HCT116 (cell line): ENCODE measurements around the gene SNRNP200. TPM values are rescaled to one million over a fixed set of nuclear protein-coding genes. Genes with fewer than 3 reads are reported as not detected.
"Not testable (repeated sequence)": the region's sequence is repeated elsewhere in the genome, so short reads cannot be mapped to it uniquely, and the experiment has no call there.

ENCODE experiments used
- ATAC-seq: fragments of 200-7000 bp; cut with Tn5 transposase; 2 replicates; pipeline ENCODE4 v1.9.1; 2020; ENCODE audit warnings: mild to moderate bottlenecking, moderate library complexity
- BruUV-seq: library from RNA; stranded (reverse); fragments of 400-500 nt; replicated peaks from 2 replicates; lab custom pipeline; 2021; lab: Mats Ljungman, UMichigan
- CTCF ChIA-PET: fragments of 300-600 bp; sonication (Branson Sonifier 250); formaldehyde crosslinking; loops from one replicate; lab custom pipeline; 2021; ENCODE audit warnings: antibody characterized with exemption; lab: Charles Lee
- POLR2A ChIA-PET: fragments of 300-600, 350-600 bp; sonication (Branson Sonifier 250); formaldehyde crosslinking; loops from one replicate; lab custom pipeline; 2021; ENCODE audit warnings: antibody characterized with exemption; lab: Charles Lee
- RAD21 ChIA-PET, 2 experiments: fragments of 300-600 bp; sonication (Branson Sonifier 250); formaldehyde crosslinking; loops; one replicate each; lab custom pipeline; 2023; ENCODE audit warnings: low total read pairs in 2 of 2; ENCODE audit not compliant: uncharacterized antibody in 2 of 2, unreplicated experiment in 2 of 2, low non-redundant PET in 1 of 2; lab: Charles Lee
- DNase-seq: peaks from one replicate; pipeline ENCODE4 v3.0.0-alpha.2; 2010; ENCODE audit warnings: low read depth, low spot score
- H2AFZ ChIP-seq: fragments of 200-600 bp; shearing (Covaris generic), sonication (generic); 2 replicates; pipeline ENCODE4 v1.6.1; 2017; ENCODE audit warnings: low read depth, mixed run types, mixed read lengths, antibody characterized with exemption, low read length; ENCODE audit not compliant: poor library complexity, severe bottlenecking
- H3K27ac ChIP-seq: 2 replicates; pipeline ENCODE4 v1.5.1; 2012; ENCODE audit warnings: low read depth, low read length
- H3K27me3 ChIP-seq: fragments of 200-600 bp; sonication (generic); 2 replicates; pipeline ENCODE4 v1.6.1; 2016; ENCODE audit warnings: mixed run types, low read length, mixed read lengths; ENCODE audit not compliant: insufficient read depth
- H3K36me3 ChIP-seq, 2 experiments: fragments of 200-500 bp in 1 of 2; fragments of 200-600 bp in 1 of 2; sonication (Bioruptor generic) in 1 of 2; sonication (generic) in 1 of 2; 2 replicates each; pipeline versions ENCODE4 v1.5.1 to v1.6.1; 2014 to 2016; ENCODE audit warnings: low read length in 2 of 2, inconsistent platforms in 1 of 2, mixed read lengths in 1 of 2, mixed run types in 1 of 2; ENCODE audit not compliant: insufficient read depth in 2 of 2, control insufficient read depth in 1 of 2
- H3K4me1 ChIP-seq, 2 experiments: fragments of 200-600 bp in 1 of 2; sonication (generic) in 1 of 2; 2 replicates each; pipeline versions ENCODE4 v1.5.1 to v1.6.1; 2012 to 2017; ENCODE audit warnings: low read length in 2 of 2, inconsistent platforms in 1 of 2, mild to moderate bottlenecking in 1 of 2, mixed read lengths in 1 of 2, mixed run types in 1 of 2, moderate library complexity in 1 of 2; ENCODE audit not compliant: insufficient read depth in 2 of 2, control insufficient read depth in 1 of 2
- H3K4me2 ChIP-seq: fragments of 200-600 bp; sonication (generic); 2 replicates; pipeline ENCODE4 v1.6.1; 2017; ENCODE audit warnings: mixed run types, low read length, mixed read lengths
- H3K4me3 ChIP-seq, 2 experiments: fragments of 200-600 bp in 1 of 2; sonication (generic) in 1 of 2; replicated peaks in 1 of 2; 2 replicates each; pipeline ENCODE4 v1.5.1; 2011 to 2016; ENCODE audit warnings: low read length in 2 of 2, control low read depth in 1 of 2, low read depth in 1 of 2, mild to moderate bottlenecking in 1 of 2, mixed read lengths in 1 of 2, mixed run types in 1 of 2
- H3K79me2 ChIP-seq: fragments of 200-600 bp; sonication (generic); 2 replicates; pipeline ENCODE4 v1.6.1; 2017; ENCODE audit warnings: mild to moderate bottlenecking, mixed run types, low read length, moderate library complexity, mixed read lengths; ENCODE audit not compliant: insufficient read depth
- H3K9ac ChIP-seq: fragments of 200-600 bp; sonication (generic); 2 replicates; pipeline ENCODE4 v1.6.1; 2016; ENCODE audit warnings: low read length, mixed read lengths
- H3K9me2 ChIP-seq: fragments of 200-600 bp; sonication (generic), shearing (Covaris generic); 2 replicates; pipeline ENCODE4 v1.6.1; 2017; ENCODE audit warnings: mixed run types, mild to moderate bottlenecking, moderate library complexity; ENCODE audit not compliant: insufficient read depth
- H3K9me3 ChIP-seq, 2 experiments: fragments of 200-500 bp in 1 of 2; fragments of 200-600 bp in 1 of 2; sonication (Bioruptor generic) in 1 of 2; sonication (generic) in 1 of 2; 2 replicates each; pipeline ENCODE4 v1.6.1; 2014 to 2017; ENCODE audit warnings: low read length in 2 of 2, mixed read lengths in 2 of 2, inconsistent platforms in 1 of 2, low read depth in 1 of 2, mild to moderate bottlenecking in 1 of 2, mixed run types in 1 of 2, moderate library complexity in 1 of 2; ENCODE audit not compliant: control insufficient read depth in 1 of 2, insufficient read depth in 1 of 2
- H4K20me1 ChIP-seq: fragments of 200-600 bp; sonication (generic), shearing (Covaris generic); 2 replicates; pipeline ENCODE4 v1.6.1; 2017; ENCODE audit warnings: mixed run types, mild to moderate bottlenecking, moderate library complexity; ENCODE audit not compliant: insufficient read depth
- CTCF ChIP-seq, 3 experiments: fragments of 200-600 bp in 1 of 3; sonication (generic) in 1 of 3; IDR thresholded peaks in 2 of 3; conservative IDR thresholded peaks in 1 of 3; 2 replicates each; pipeline ENCODE4 v1.5.1; 2012 to 2017; ENCODE audit warnings: low read depth in 2 of 3, low read length in 2 of 3, antibody characterized with exemption in 1 of 3, borderline replicate concordance in 1 of 3, control low read depth in 1 of 3, mild to moderate bottlenecking in 1 of 3, mixed read lengths in 1 of 3, mixed run types in 1 of 3, moderate library complexity in 1 of 3; ENCODE audit not compliant: insufficient read depth in 1 of 3
- EGR1 ChIP-seq: IDR thresholded peaks from 2 replicates; pipeline ENCODE4 v1.6.1; 2012; ENCODE audit warnings: low read depth
- ELF1 ChIP-seq: IDR thresholded peaks from 2 replicates; pipeline ENCODE4 v1.6.1; 2012; ENCODE audit warnings: low read depth, borderline replicate concordance
- FOSL1 ChIP-seq: IDR thresholded peaks from 2 replicates; pipeline ENCODE4 v1.6.1; 2012; ENCODE audit warnings: low read depth
- JUND ChIP-seq: IDR thresholded peaks from 2 replicates; pipeline ENCODE4 v1.6.1; 2012
- RAD21 ChIP-seq: IDR thresholded peaks from 2 replicates; pipeline ENCODE4 v1.6.1; 2012; ENCODE audit warnings: low read depth, mild to moderate bottlenecking
- SIN3A ChIP-seq: IDR thresholded peaks from 2 replicates; pipeline ENCODE4 v1.6.1; 2012; ENCODE audit warnings: low read depth
- SP1 ChIP-seq: IDR thresholded peaks from 2 replicates; pipeline ENCODE4 v1.6.1; 2012; ENCODE audit warnings: low read depth
- SRF ChIP-seq: IDR thresholded peaks from 2 replicates; pipeline ENCODE4 v1.6.1; 2012; ENCODE audit warnings: low read depth
- YY1 ChIP-seq: IDR thresholded peaks from 2 replicates; pipeline ENCODE4 v1.6.1; 2011; ENCODE audit warnings: low read length, low read depth, moderate library complexity, mild to moderate bottlenecking; ENCODE audit not compliant: insufficient replicate concordance; ENCODE audit errors: extremely low read depth
- ZNF274 ChIP-seq: fragments of 200-500 bp; sonication (Bioruptor generic); IDR thresholded peaks from 2 replicates; pipeline ENCODE4 v1.6.1; 2014; ENCODE audit warnings: mild to moderate bottlenecking, low read depth, low read length, inconsistent platforms
- intact Hi-C: fragments of 100-400 bp; cut with micrococcal nuclease; formaldehyde crosslinking; loops from 2 replicates; pipeline ENCODE4 v1.10.0; 2022
- total RNA-seq: library from RNA; stranded (reverse); gene quantifications from one replicate; pipeline ENCODE4 v1.2.1, GENCODE V29; 2021; ENCODE audit not compliant: unreplicated experiment
- TF ChIP-seq, protein P1 (sequence below): IDR thresholded peaks from 2 replicates; pipeline ENCODE4 v1.6.1; 2012
- TF ChIP-seq, protein P2 (sequence below): IDR thresholded peaks from 2 replicates; pipeline ENCODE4 v1.6.1; 2012; ENCODE audit warnings: low read depth

Gene SNRNP200
- total RNA-seq, 1 experiment from 2014 or later, result 202 TPM

DNA sequence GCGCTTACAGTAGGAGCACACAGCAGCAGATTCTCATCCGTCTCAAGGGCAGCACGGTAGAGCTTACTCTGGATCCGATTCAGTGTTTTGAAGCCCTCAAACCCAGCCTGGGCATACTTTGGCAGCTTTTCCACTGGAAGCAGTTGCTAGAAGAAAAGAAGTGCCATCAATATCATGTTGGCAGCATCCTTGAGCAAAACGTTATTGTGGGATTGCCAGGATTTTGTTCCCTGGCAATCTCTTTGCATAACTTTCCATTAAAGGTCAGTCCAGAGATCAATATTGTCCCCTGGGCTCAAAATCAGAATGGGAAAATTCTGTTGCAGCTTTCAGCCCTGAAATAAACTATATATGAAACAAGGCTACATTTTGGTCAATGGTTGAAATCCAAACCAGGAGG is 8.4 kb downstream of the SNRNP200 start:
- Histone ChIP-seq H2AFZ (no peak overlapping the region), H3K4me3 (no peak overlapping the region), H3K79me2 (peaks cover 41% of the 10 kb centered on the region), H3K9ac (no peak overlapping the region), H3K4me1 (no peaks in the 10 kb centered on the region), H3K4me2 (no peak overlapping the region), H3K36me3 (peaks cover 84 to 86% of the 10 kb centered on the region in 2 experiments), H3K9me3 (no peaks in the 10 kb centered on the region), H3K27me3 (no peaks in the 10 kb centered on the region), H4K20me1 (no peaks in the 10 kb centered on the region), H3K27ac (no peak overlapping the region), H3K9me2 (no peaks in the 10 kb centered on the region)
- TF ChIP-seq, protein P1, sequence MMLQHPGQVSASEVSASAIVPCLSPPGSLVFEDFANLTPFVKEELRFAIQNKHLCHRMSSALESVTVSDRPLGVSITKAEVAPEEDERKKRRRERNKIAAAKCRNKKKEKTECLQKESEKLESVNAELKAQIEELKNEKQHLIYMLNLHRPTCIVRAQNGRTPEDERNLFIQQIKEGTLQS, result no peak
- TF ChIP-seq SP1 (no peak), RAD21 (no peak), SRF (no peak), CTCF (IDR thresholded peaks at IDR 0.05 in 2 of 3, conservative IDR thresholded peaks at IDR 0.05 in 1 of 3; ENCODE audit: borderline replicate concordance in 1 of 3, insufficient read depth in 1 of 3, low read depth in 2 of 3, low read length in 2 of 3) (no peak), JUND (no peak), FOSL1 (no peak), EGR1 (no peak), YY1 (no peak), ELF1 (no peak), SIN3A (no peak), ZNF274 (no peak)
- TF ChIP-seq, protein P2, sequence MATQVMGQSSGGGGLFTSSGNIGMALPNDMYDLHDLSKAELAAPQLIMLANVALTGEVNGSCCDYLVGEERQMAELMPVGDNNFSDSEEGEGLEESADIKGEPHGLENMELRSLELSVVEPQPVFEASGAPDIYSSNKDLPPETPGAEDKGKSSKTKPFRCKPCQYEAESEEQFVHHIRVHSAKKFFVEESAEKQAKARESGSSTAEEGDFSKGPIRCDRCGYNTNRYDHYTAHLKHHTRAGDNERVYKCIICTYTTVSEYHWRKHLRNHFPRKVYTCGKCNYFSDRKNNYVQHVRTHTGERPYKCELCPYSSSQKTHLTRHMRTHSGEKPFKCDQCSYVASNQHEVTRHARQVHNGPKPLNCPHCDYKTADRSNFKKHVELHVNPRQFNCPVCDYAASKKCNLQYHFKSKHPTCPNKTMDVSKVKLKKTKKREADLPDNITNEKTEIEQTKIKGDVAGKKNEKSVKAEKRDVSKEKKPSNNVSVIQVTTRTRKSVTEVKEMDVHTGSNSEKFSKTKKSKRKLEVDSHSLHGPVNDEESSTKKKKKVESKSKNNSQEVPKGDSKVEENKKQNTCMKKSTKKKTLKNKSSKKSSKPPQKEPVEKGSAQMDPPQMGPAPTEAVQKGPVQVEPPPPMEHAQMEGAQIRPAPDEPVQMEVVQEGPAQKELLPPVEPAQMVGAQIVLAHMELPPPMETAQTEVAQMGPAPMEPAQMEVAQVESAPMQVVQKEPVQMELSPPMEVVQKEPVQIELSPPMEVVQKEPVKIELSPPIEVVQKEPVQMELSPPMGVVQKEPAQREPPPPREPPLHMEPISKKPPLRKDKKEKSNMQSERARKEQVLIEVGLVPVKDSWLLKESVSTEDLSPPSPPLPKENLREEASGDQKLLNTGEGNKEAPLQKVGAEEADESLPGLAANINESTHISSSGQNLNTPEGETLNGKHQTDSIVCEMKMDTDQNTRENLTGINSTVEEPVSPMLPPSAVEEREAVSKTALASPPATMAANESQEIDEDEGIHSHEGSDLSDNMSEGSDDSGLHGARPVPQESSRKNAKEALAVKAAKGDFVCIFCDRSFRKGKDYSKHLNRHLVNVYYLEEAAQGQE, result no peak
- DNase-seq (no peak), ATAC-seq (no peak)
- intact Hi-C loops, result no loop called here
- ChIA-PET CTCF (no interaction called here), POLR2A (no interaction called here), RAD21 (no interaction called here)
- no TSS peak for BruUV-seq

DNA sequence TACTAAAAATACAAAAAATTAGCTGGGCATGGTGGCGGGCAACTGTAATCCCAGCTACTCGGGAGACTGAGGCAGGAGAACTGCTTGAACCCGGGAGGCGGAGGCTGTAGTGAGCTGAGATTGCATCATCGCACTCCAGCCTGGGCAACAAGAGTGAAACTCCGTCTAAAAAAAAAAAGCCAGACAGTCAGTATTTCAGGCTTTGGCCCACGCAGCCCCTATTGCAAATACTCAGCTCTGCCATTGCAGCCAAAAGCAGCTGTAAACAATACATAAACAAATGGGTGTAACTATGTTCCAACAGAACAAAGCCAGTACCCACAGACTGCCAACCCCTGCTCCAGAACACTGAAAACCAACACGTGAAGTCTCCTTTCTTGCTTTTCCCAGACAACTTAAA is 11.1 kb downstream of the SNRNP200 start:
- RAD21 ChIA-PET, result interaction anchor here in 1 of 2 experiments (0.7 kb wide), 1 partner anchor 95 kb away, joined by 3 read pairs; no protein-coding TSS in a partner anchor
- BruUV-seq, H4K20me1 ChIP-seq, ATAC-seq, H3K9me3 ChIP-seq, POLR2A ChIA-PET, H3K27me3 ChIP-seq, DNase-seq, intact Hi-C loops, H3K9ac ChIP-seq, CTCF ChIA-PET, H3K4me1 ChIP-seq, H2AFZ ChIP-seq, H3K27ac ChIP-seq, H3K9me2 ChIP-seq, H3K4me2 ChIP-seq, H3K4me3 ChIP-seq: not testable (repeated sequence)
- Histone ChIP-seq H3K36me3 (peaks cover 86 to 90% of the 10 kb centered on the region in 2 experiments), H3K79me2 (peaks cover 15% of the 10 kb centered on the region; the same call in 1 of the 2 replicates)
